Transverse colon (tissue), 4 donors: ENCODE measurements around the gene PRR5L. TPM values are rescaled to one million over a fixed set of nuclear protein-coding genes. Genes with fewer than 3 reads are reported as not detected.

Experiments used
- DNase-seq: peaks from one replicate; pipeline ENCODE4 v3.0.0-alpha.2; 2019
- H3K27ac ChIP-seq, 4 donors: fragments of 200-600 bp; sonication (generic); 2 replicates each; pipeline ENCODE4 v1.5.1; 2016 to 2018; ENCODE audit warnings: inconsistent platforms in 4 of 4
- H3K27me3 ChIP-seq: fragments of 200-600 bp; sonication (generic); 2 replicates; pipeline ENCODE4 v1.5.1; 2017; ENCODE audit warnings: inconsistent platforms
- H3K36me3 ChIP-seq, 4 donors: fragments of 200-600 bp; sonication (generic); 2 replicates each; pipeline ENCODE4 v1.5.1; 2017 to 2019; ENCODE audit warnings: inconsistent platforms in 4 of 4
- H3K4me1 ChIP-seq, 4 donors: fragments of 200-600 bp; sonication (generic); 2 replicates each; pipeline ENCODE4 v1.5.1; 2017 to 2020; ENCODE audit warnings: inconsistent platforms in 4 of 4
- H3K4me3 ChIP-seq, 4 donors: fragments of 200-600 bp; sonication (generic); 1 replicate in 1 of 4; 2 replicates in 3 of 4; pipeline versions ENCODE4 v1.5.1 to v1.6.1; 2017 to 2019; ENCODE audit warnings: inconsistent platforms in 4 of 4
- H3K9me3 ChIP-seq, 2 donors: fragments of 200-600 bp; sonication (generic); 2 replicates each; pipeline ENCODE4 v1.5.1; 2017 to 2019; ENCODE audit warnings: inconsistent platforms in 2 of 2
- CTCF ChIP-seq, 5 experiments: fragments of 200-600 bp in 3 of 5; fragments of 450-650 bp in 2 of 5; sonication (generic) in 3 of 5; IDR thresholded peaks; 1 replicate in 2 of 5; 2 replicates in 3 of 5; pipeline ENCODE4 v1.5.1; 2016 to 2017; ENCODE audit warnings: antibody characterized with exemption in 5 of 5, inconsistent platforms in 3 of 5, mild to moderate bottlenecking in 2 of 5, moderate library complexity in 1 of 5
- EP300 ChIP-seq: sonication (generic); formaldehyde crosslinking; IDR thresholded peaks from one replicate; pipeline ENCODE4 v1.6.1; 2017; ENCODE audit warnings: antibody characterized with exemption, low read depth
- POLR2A ChIP-seq: fragments of 450-650 bp; IDR thresholded peaks from one replicate; pipeline ENCODE4 v1.6.1; 2016; ENCODE audit warnings: antibody characterized with exemption, mild to moderate bottlenecking, moderate library complexity
- POLR2AphosphoS5 ChIP-seq, 3 donors: sonication (generic); formaldehyde crosslinking; IDR thresholded peaks; one replicate each; pipeline ENCODE4 v1.6.1; 2016; ENCODE audit warnings: antibody characterized with exemption in 3 of 3
- WGBS, 2 donors: methylation state at CpG; one replicate each; pipeline ENCODE4 v1.1.5; 2018; ENCODE audit warnings: low coverage in 1 of 2; 5-methylcytosine and 5-hydroxymethylcytosine counted together
- in situ Hi-C, 4 donors: fragments of 200-750 bp; cut with MboI; loops; one replicate each; pipeline versions ENCODE4 v1.15.0 to v1.15.1; 2017; ENCODE audit warnings: low sequenced_read_pairs in 3 of 4, low pct_ligation_motif_present in 1 of 4, low pct_unique_long_range_greater_than_20kb in 1 of 4
- intact Hi-C: fragments of 100-400 bp; cut with DNase I; formaldehyde crosslinking; loops from one replicate; pipeline ENCODE4 v1.15.1; 2023; ENCODE audit warnings: low total_unique reads
- total RNA-seq, 4 donors: library from RNA; depleted of rRNA; stranded (reverse); fragments of >200 nt; gene quantifications; one replicate each; pipeline ENCODE4 v1.1.0, GENCODE V29; 2016

PRR5L gene
- total RNA-seq, 4 donors from 2014 or later, result 203 to 418 (median 251) TPM

- H3K4me1 ChIP-seq, result no peaks in the 10 kb centered on the region
- H3K9me3 ChIP-seq, result no peaks in the 10 kb centered on the region
- intact Hi-C loops (no loop called here), in situ Hi-C loops (no loop called here)
- H3K27ac ChIP-seq, result no peak overlapping the region
- no peak for DNase-seq
- WGBS, 2 donors, result 93% methylated on average over 2 of the region's 2 CpGs; no CpG with 5 or more reads in 1 of the 2 donors
- TF ChIP-seq CTCF (IDR thresholded peaks at IDR 0.05), result no peak
- no peak for TF ChIP-seq EP300
- no peak for TF ChIP-seq POLR2AphosphoS5 (IDR thresholded peaks at IDR 0.05)
- TF ChIP-seq POLR2A, result no peak
- no peak overlapping the region for H3K4me3 ChIP-seq
- H3K27me3 ChIP-seq, result no peaks in the 10 kb centered on the region
- H3K36me3 ChIP-seq, result peaks cover 0 to 16% (median 3%) of the 10 kb centered on the region in 4 donors
Measured at GRCh38 chr11:36441610-36442208, 145.6 kb downstream of the PRR5L start.

GRCh38 chr11:36443661-36444060 is 147.6 kb downstream of the PRR5L start:
- no peak for TF ChIP-seq POLR2AphosphoS5 (IDR thresholded peaks at IDR 0.05)
- TF ChIP-seq POLR2A, result no peak
- no peak for TF ChIP-seq CTCF (IDR thresholded peaks at IDR 0.05)
- no peak for TF ChIP-seq EP300
- no peak overlapping the region for H3K4me3 ChIP-seq
- H3K36me3 ChIP-seq, result peaks cover 0 to 8% (median 1%) of the 10 kb centered on the region in 4 donors

GRCh38 chr11:36446135-36446534 is 150.0 kb downstream of the PRR5L start:
- Histone ChIP-seq H3K27me3 (no peaks in the 10 kb centered on the region), H3K27ac (no peak overlapping the region), H3K36me3 (peaks cover 0 to 8% (median 0%) of the 10 kb centered on the region in 4 donors), H3K4me3 (no peak overlapping the region), H3K4me1 (peaks cover 5 to 18% (median 11%) of the 10 kb centered on the region in 4 donors), H3K9me3 (no peaks in the 10 kb centered on the region)
- TF ChIP-seq POLR2AphosphoS5 (IDR thresholded peaks at IDR 0.05) (no peak), CTCF (IDR thresholded peaks at IDR 0.05) (no peak), EP300 (no peak), POLR2A (no peak)
- 86 to 90% methylated on average over 1 to 7 of the region's 7 CpGs for WGBS, 2 donors
- no peak for DNase-seq
- in situ Hi-C loops, result no loop called here
- intact Hi-C loops, result no loop called here

More at GRCh38 chr11:36443661-36444060, 147.6 kb downstream of the PRR5L start:
- H3K4me1 ChIP-seq, result no peaks in the 10 kb centered on the region
- in situ Hi-C loops, result no loop called here
- no peak overlapping the region for H3K27ac ChIP-seq
- intact Hi-C loops, result no loop called here
- no peaks in the 10 kb centered on the region for H3K27me3 ChIP-seq
- H3K9me3 ChIP-seq, result no peaks in the 10 kb centered on the region
- DNase-seq, result no peak
- WGBS, 2 donors, result 83 to 88% methylated on average over 1 to 2 of the region's 2 CpGs

- DNase-seq, result no peak
- Histone ChIP-seq H3K9me3 (no peaks in the 10 kb centered on the region), H3K27ac (no peak overlapping the region), H3K4me1 (peaks cover 5 to 31% (median 19%) of the 10 kb centered on the region in 4 donors), H3K4me3 (no peak overlapping the region), H3K36me3 (peaks cover 0 to 8% (median 2%) of the 10 kb centered on the region in 4 donors), H3K27me3 (no peaks in the 10 kb centered on the region)
- WGBS, 2 donors, result 80 to 83% methylated on average over 1 to 2 of the region's 2 CpGs
- TF ChIP-seq POLR2AphosphoS5 (IDR thresholded peaks at IDR 0.05), result no peak
- no peak for TF ChIP-seq EP300
- TF ChIP-seq CTCF (IDR thresholded peaks at IDR 0.05), result no peak
- TF ChIP-seq POLR2A, result no peak
- intact Hi-C loops, result no loop called here
- in situ Hi-C loops, result no loop called here
Measured at GRCh38 chr11:36447514-36447913, 151.4 kb downstream of the PRR5L start.
